Thymus (tissue), 11 donors: Measurements from ENCODE around the gene HIVEP3. TPM values are rescaled to one million over a fixed set of nuclear protein-coding genes. Genes with fewer than 3 reads are reported as not detected.
A peak's percentile ranks its signal among the peaks of the same experiment; 100 is the strongest.

Source experiments
- DNase-seq, 9 donors: peaks; one replicate each; pipeline ENCODE4 v3.0.0-alpha.2; 2013; ENCODE audit warnings: low spot score in 9 of 9, low read depth in 6 of 9, missing footprints in 1 of 9
- H3K27ac ChIP-seq, 2 donors: one replicate each; pipeline ENCODE4 v1.5.1; 2013; ENCODE audit warnings: control low read depth in 1 of 2, low read depth in 1 of 2, low read length in 1 of 2, mild to moderate bottlenecking in 1 of 2, moderate library complexity in 1 of 2
- H3K27me3 ChIP-seq, 2 donors: one replicate each; pipeline ENCODE4 v1.5.1; 2013; ENCODE audit warnings: low read length in 1 of 2; ENCODE audit not compliant: control insufficient read depth in 2 of 2, insufficient read depth in 1 of 2
- H3K36me3 ChIP-seq, 2 donors: one replicate each; pipeline ENCODE4 v1.5.1; 2013; ENCODE audit warnings: low read length in 1 of 2, mild to moderate bottlenecking in 1 of 2, moderate library complexity in 1 of 2; ENCODE audit not compliant: control insufficient read depth in 2 of 2, insufficient read depth in 2 of 2
- H3K4me1 ChIP-seq, 2 donors: one replicate each; pipeline ENCODE4 v1.5.1; 2013; ENCODE audit warnings: low read length in 2 of 2; ENCODE audit not compliant: control insufficient read depth in 2 of 2, insufficient read depth in 2 of 2
- H3K4me3 ChIP-seq, 2 donors: one replicate each; pipeline ENCODE4 v1.5.1; 2013; ENCODE audit warnings: low read length in 2 of 2, control low read depth in 1 of 2, mild to moderate bottlenecking in 1 of 2
- H3K9me3 ChIP-seq, 2 donors: one replicate each; pipeline ENCODE4 v1.5.1; 2013; ENCODE audit warnings: low read length in 1 of 2, mild to moderate bottlenecking in 1 of 2; ENCODE audit not compliant: control insufficient read depth in 2 of 2, insufficient read depth in 1 of 2
- WGBS: extraction: QIAGEN DNeasy Blood & Tissue Kit; methylation state at CpG from one replicate; pipeline ENCODE4 v1.1.7; 2013; 5-methylcytosine and 5-hydroxymethylcytosine counted together
- polyA plus RNA-seq: library from polyadenylated mRNA; stranded (reverse); fragments of 200-250 nt; gene quantifications from one replicate; pipeline ENCODE4 v1.2.3, GENCODE V29; 2013
- total RNA-seq: library from RNA; stranded (reverse); fragments of 120-200 nt; gene quantifications from one replicate; pipeline ENCODE4 v1.2.4, GENCODE V29; 2013
- donor health status: healthy.

Gene HIVEP3
- total and polyA plus RNA-seq, 2 donors, result 6.7 to 12.1 TPM

DNA sequence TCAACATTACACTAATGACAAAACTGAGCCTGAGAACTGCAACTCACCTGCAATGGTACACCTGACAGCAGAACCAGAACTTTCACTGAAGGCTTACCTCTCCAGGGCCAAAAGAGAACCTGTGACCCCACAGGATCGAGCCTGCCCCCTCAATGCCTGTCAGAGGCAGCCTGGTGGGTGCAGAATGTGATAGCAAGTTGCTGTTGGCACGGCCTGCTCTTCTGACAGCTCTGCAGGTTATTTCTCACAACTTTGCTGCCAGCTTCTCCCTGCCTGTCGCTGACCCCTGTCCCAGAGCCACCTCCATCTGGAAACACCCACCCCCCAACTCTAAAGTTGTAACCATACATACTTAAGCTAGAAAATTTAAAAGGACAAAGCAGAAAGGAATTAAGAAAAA lies 35.2 kb downstream of the HIVEP3 start:
- no peaks in the 10 kb centered on the region for H3K27me3 ChIP-seq
- H3K9me3 ChIP-seq, result no peaks in the 10 kb centered on the region
- peaks cover 14 to 64% of the 10 kb centered on the region in 2 donors for H3K4me1 ChIP-seq
- H3K36me3 ChIP-seq, result peaks cover 0 to 1% of the 10 kb centered on the region in 2 donors
- H3K4me3 ChIP-seq, result no peak overlapping the region
- DNase-seq, result no peak
- 54% methylated on average over 3 of the region's 3 CpGs for whole genome bisulfite sequencing
- H3K27ac ChIP-seq, result peak overlapping the region in 1 of 2 donors; percentile 84

DNA sequence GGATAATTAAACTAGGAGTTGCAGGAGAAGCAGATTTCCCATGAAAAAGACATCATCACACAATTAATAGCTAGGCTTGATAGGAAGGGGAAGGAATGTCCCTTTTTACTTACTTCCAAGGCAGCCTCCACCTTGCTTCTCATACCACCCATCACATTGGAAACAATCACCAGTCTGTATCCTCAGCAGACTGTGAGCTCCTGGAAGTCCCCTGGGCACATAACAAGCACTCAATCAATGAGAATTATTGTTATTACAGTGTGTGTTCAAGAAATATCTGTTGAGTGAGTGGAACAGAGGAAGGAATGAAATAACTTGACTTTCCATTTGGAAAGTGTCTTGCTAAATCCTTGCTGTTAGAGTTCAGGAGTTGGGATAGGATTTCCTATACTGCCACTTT lies 36.2 kb downstream of the HIVEP3 start:
- H3K4me3 ChIP-seq, result no peak overlapping the region
- peak overlapping the region in 1 of 2 donors; percentile 84 for H3K27ac ChIP-seq
- DNase-seq, result no peak
- H3K4me1 ChIP-seq, result peaks cover 14 to 61% of the 10 kb centered on the region in 2 donors
- H3K9me3 ChIP-seq, result no peaks in the 10 kb centered on the region
- no peaks in the 10 kb centered on the region for H3K27me3 ChIP-seq
- no peaks in the 10 kb centered on the region for H3K36me3 ChIP-seq

DNA sequence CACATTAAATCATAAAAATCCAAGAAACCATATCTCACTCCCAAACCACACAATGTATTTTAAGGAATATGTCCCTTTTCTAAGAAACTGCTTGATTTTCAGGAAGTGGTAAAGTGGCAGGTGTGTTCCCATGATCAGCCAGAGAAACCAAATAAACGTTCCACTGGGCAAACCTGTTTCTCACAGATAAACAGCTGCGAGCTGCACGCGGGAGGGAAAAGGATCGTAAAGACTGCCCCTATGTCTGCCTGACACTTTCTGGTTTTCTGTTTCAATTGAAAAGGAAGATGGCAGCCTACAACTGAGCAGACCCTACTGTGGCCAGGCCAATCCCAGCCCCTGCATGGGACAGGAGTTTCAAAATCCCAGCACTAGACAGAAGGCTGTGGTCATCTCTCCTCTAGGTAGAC lies 36.6 kb downstream of the HIVEP3 start:
- Histone ChIP-seq H3K4me3 (no peak overlapping the region), H3K4me1 (peaks cover 15 to 62% of the 10 kb centered on the region in 2 donors), H3K27ac (peak overlapping the region in 1 of 2 donors; percentile 84), H3K9me3 (no peaks in the 10 kb centered on the region), H3K27me3 (no peaks in the 10 kb centered on the region), H3K36me3 (no peaks in the 10 kb centered on the region)
- peak in 3 of 9 donors; percentile 36 to 73 (median 44) for DNase-seq
- WGBS, result 7% methylated on average over 5 of the region's 5 CpGs

DNA sequence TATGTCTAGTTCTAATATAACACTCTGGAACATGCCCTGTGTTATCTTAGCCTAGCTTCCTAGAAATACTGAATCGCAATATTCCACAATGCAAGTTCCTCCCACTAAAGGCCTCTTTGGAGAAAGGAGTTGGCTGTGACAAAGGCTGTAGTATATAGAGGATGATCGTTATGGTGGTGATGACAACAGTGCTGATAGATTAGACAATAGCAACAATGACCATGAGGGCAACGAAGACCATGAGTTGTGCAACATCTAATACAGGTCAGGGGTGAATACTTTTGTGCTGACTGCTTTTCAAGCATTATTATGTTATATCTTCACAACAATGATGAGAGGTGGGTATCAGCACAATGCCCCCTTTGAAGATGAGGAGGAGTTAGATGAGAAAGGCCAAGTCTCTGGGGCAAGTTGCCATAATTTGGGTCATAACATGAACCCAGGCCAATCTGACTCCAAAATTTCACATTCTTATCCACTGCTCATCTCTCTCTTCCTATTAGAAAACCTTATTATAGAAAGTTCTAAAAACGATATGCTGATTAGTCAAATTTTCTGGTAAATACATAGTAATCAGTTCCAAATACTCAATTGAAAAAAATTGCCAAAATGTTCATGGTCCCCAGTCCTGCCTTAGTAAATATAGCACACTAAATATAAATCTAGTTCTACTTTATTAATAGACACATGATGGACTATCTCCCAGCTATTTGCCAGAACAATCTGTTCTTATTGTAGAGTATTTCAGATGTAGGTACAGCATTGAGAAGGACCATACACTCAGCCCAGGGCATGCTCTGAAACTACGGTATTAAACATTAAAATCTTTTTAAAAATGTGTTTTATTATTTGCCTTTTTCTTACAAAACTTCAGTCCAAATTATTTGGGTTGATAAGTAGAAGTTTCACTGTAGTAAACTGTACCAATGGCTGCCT lies 37.5 kb downstream of the HIVEP3 start:
- H3K27me3 ChIP-seq, result no peaks in the 10 kb centered on the region
- DNase-seq, result no peak
- H3K27ac ChIP-seq, result peak overlapping the region in 1 of 2 donors; percentile 84
- no peaks in the 10 kb centered on the region for H3K9me3 ChIP-seq
- peaks cover 19 to 68% of the 10 kb centered on the region in 2 donors for H3K4me1 ChIP-seq
- no peaks in the 10 kb centered on the region for H3K36me3 ChIP-seq
- WGBS, result 80% methylated on average over 5 of the region's 5 CpGs
- no peak overlapping the region for H3K4me3 ChIP-seq

DNA sequence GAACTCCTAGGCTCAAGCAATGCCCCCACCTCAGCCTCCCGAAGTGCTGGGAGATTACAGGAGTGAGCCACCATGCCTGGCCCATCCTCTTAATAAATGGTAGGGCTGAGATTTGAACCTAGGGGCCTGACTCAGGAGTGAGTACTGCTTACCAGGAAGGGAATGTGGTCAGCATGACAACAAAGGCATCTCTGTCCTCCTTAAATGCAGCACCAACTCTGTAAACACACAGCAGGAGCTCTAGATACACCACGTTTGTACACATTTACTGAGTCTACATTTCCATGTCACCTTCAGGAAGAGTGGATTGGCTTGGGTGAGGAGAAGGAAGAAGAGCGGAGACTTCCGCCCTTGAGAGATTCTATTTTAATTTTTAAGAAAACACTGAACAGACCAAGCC lies 38.5 kb downstream of the HIVEP3 start:
- H3K27me3 ChIP-seq, result no peaks in the 10 kb centered on the region
- no peak overlapping the region for H3K4me3 ChIP-seq
- peaks cover 19 to 76% of the 10 kb centered on the region in 2 donors for H3K4me1 ChIP-seq
- H3K36me3 ChIP-seq, result no peaks in the 10 kb centered on the region
- WGBS, result 92% methylated on average over 4 of the region's 4 CpGs
- DNase-seq, result no peak
- peaks cover 0 to 3% of the 10 kb centered on the region in 2 donors for H3K9me3 ChIP-seq
- no peak overlapping the region for H3K27ac ChIP-seq

DNA sequence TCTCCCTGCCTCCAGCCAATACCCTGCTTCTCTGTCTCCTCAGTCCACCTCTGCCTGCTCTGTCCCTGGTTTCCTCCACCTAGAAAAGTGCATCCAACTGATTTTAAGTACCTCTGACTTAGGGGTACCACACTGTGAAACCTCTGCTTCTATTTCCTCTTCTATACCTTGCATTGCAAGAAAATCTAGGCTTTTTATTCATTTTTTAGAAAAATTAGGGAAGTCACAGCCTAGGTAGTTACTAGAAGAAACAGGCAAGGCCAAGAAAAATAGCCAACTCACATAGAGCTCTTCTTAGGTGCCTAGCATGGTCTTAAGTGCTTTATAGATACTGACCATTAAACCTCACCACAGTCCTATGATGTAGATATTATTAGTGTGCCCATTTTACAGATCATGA lies 39.1 kb downstream of the HIVEP3 start:
- H3K27ac ChIP-seq, result no peak overlapping the region
- H3K4me3 ChIP-seq, result no peak overlapping the region
- H3K36me3 ChIP-seq, result no peaks in the 10 kb centered on the region
- H3K9me3 ChIP-seq, result peaks cover 0 to 3% of the 10 kb centered on the region in 2 donors
- H3K4me1 ChIP-seq, result peaks cover 25 to 77% of the 10 kb centered on the region in 2 donors
- H3K27me3 ChIP-seq, result no peaks in the 10 kb centered on the region
- DNase-seq, result no peak

DNA sequence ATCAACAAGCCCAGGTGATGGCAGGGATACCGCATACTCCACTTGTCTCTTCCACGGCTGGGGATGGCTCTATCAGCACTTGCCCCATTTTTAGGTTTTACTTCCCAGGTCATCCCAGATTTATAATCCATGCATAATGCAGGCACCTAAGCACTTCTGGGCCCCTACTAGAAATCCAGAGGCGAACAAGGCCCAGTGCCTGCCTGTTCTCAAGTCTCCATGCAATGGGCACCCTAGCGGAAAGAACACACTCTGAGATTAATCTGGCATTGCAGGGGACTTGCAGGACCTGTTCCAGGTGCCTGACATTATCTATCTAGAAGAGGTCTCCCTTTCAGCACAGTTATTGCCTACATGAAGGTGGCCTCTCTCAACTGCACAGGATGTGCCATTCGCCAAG lies 39.8 kb downstream of the HIVEP3 start:
- H3K36me3 ChIP-seq, result no peaks in the 10 kb centered on the region
- DNase-seq, result no peak
- peaks cover 0 to 3% of the 10 kb centered on the region in 2 donors for H3K9me3 ChIP-seq
- WGBS, result 97% methylated on average over 5 of the region's 5 CpGs
- H3K27me3 ChIP-seq, result no peaks in the 10 kb centered on the region
- no peak overlapping the region for H3K27ac ChIP-seq
- H3K4me1 ChIP-seq, result peaks cover 31 to 77% of the 10 kb centered on the region in 2 donors
- H3K4me3 ChIP-seq, result no peak overlapping the region

DNA sequence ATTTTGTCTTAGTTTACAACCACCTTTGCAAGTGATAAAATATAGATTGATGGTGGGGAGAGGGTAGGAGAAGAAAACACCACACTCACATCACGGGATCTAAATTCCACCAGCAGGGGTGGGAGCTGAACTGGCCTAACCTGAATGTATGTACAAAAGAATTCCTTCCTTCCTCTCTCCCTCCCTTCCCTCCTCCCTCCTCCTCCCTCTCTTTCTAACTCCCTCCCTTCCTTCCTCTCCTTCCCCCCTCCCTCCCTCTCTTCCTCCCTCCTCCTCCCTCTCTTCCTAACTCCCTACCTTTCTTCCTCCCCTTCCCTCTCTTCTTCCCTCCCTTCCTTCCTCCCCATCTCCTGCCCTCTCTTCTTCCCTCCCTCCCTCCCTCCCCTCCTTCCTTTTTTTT lies 40.2 kb downstream of the HIVEP3 start:
- Histone ChIP-seq H3K4me3 (no peak overlapping the region), H3K36me3 (no peaks in the 10 kb centered on the region), H3K9me3 (peaks cover 0 to 3% of the 10 kb centered on the region in 2 donors), H3K4me1 (peaks cover 31 to 77% of the 10 kb centered on the region in 2 donors), H3K27ac (no peak overlapping the region), H3K27me3 (no peaks in the 10 kb centered on the region)
- no peak for DNase-seq
- WGBS, result 71% methylated on average over 1 of the region's 1 CpG

DNA sequence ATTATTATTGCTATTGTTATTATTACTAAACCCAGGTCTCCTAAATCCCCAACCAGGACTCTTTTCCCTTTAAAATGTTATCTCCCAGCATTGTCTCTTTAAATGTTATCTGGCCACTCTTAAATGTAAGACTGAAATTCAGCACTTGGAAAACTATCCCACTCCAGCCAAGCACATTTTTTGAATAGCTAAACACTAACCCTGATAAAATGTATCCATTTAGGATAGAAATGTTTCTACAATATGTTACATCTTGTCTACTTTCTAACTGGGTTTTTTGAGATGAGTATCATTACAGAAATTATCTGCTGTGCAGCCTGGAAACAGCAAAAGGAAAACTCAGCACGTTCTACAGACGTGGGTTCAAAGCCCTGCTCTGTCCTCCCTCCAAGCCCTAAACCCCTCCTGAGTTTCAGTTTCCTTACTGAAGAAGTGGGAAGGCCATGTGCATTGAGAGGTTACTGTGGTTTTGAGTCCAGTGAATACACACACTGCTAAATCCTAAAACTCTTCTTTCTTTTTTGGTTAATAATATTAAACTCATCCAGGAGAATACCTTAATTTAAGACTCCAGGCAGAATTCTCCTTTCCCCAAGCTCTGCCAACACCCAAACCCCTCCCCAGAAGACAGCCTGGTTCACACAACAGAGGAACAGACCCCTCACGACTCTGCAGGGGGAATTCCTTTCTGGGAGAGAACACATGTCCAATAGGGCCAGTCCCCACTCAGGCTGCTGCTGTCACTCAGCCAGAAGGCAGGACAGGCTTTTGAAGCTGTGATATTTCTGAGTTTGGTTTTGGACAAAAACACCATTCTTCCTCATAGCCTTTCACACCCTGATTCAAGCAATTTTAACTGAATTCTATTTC lies 41.9 kb downstream of the HIVEP3 start:
- Histone ChIP-seq H3K27me3 (no peaks in the 10 kb centered on the region), H3K4me3 (no peak overlapping the region), H3K9me3 (peaks cover 0 to 3% of the 10 kb centered on the region in 2 donors), H3K36me3 (no peaks in the 10 kb centered on the region), H3K27ac (no peak overlapping the region), H3K4me1 (peaks cover 20 to 68% of the 10 kb centered on the region in 2 donors)
- no peak for DNase-seq
- 8% methylated on average over 3 of the region's 3 CpGs for WGBS
